Fibroblast of gingiva (primary cell): ENCODE data around the gene RIC8B.
A peak's percentile ranks its signal among the peaks of the same experiment; 100 is the strongest.
"Not testable (repeated sequence)": the region's sequence is repeated elsewhere in the genome, so short reads cannot be mapped to it uniquely, and the experiment has no call there.

Source experiments
- DNase-seq: peaks from one replicate; pipeline ENCODE4 v3.0.0-alpha.2; 2011; ENCODE audit warnings: low read depth

RIC8B gene

GRCh38 chr12:106774005-106774807 lies at the start of gene RIC8B:
TSS of gene RIC8B (plus strand) at chr12:106774682. CDS start at chr12:106774746, 64 bp downstream.
- peak; percentile 99 for DNase-seq

- DNase-seq, result no peak
These were observed 49.5 kb upstream of the RIC8B start for GRCh38 chr12:106724934-106725333.

GRCh38 chr12:106726603-106727202 lies 47.8 kb upstream of the RIC8B start:
- not testable (repeated sequence) for DNase-seq

- DNase-seq, result no peak
These were observed 44.9 kb upstream of the RIC8B start for GRCh38 chr12:106729611-106730010.

- DNase-seq, result no peak
These were observed 41.6 kb upstream of the RIC8B start for GRCh38 chr12:106732890-106733289.

GRCh38 chr12:106733660-106734059 lies 40.8 kb upstream of the RIC8B start:
- DNase-seq, result no peak

GRCh38 chr12:106736051-106736957 lies 38.2 kb upstream of the RIC8B start:
- DNase-seq, result no peak

- DNase-seq, result no peak
These were observed 35.2 kb upstream of the RIC8B start for GRCh38 chr12:106739318-106739717.

GRCh38 chr12:106739815-106740530 lies 34.5 kb upstream of the RIC8B start:
- no peak for DNase-seq

- DNase-seq, result no peak
These were observed 33.7 kb upstream of the RIC8B start for GRCh38 chr12:106740818-106741217.

GRCh38 chr12:106741247-106741646 lies 33.2 kb upstream of the RIC8B start:
- DNase-seq, result no peak

GRCh38 chr12:106743270-106743988 lies 31.1 kb upstream of the RIC8B start:
- no peak for DNase-seq

- DNase-seq, result no peak
These were observed 29.9 kb upstream of the RIC8B start for GRCh38 chr12:106744600-106744999.

GRCh38 chr12:106745181-106745745 lies 29.2 kb upstream of the RIC8B start:
- DNase-seq, result no peak

GRCh38 chr12:106747973-106748436 lies 26.5 kb upstream of the RIC8B start:
- DNase-seq, result no peak

GRCh38 chr12:106750524-106750923 lies 24.0 kb upstream of the RIC8B start:
- no peak for DNase-seq

- DNase-seq, result no peak
These were observed 21.0 kb upstream of the RIC8B start for GRCh38 chr12:106753526-106753925.

GRCh38 chr12:106754331-106754730 lies 20.2 kb upstream of the RIC8B start:
- no peak for DNase-seq

- no peak for DNase-seq
These were observed 16.7 kb upstream of the RIC8B start for GRCh38 chr12:106757623-106758348.
